ENCODE data around the gene SLIT3. TPM values are rescaled to one million over a fixed set of nuclear protein-coding genes. Genes with fewer than 3 reads are reported as not detected.

SLIT3 gene
- total and polyA plus RNA-seq, 9 of the 15 experiments (the other 6 are each of a cell fraction or from before 2014, with no cell fraction given) = 0.01 to 0.04 TPM; not detected in 7

DNA sequence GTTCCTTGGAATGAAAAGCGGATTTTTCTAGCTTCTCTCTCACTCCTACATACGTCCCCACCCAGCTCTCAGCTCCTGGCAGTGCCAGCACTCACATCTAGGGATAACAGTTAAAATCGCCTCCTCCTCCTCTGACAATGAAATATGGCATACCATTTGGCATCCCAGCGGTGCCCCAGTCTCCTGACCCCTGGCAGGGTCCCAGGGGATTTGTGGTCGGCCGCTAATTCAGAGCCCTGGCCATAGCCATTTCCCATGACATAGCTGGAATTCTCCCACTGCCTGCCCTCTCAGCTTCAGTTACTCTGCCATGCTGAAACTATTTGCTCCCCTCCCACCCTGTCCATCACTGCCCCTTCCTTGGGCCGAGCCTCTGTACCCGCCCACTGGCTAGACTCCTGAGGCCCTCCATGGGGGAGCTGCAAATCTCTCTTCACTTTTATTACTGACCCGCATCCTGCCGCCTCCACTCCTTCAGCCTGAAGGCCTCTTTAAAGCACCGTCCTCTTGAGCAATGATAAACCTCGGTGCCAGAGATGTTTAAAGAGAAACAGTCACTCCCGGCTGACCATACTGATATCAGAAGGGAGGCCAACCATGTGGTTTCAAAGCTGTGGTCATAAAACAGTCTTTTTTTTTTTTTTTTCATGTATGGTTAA, 139.8 kb downstream of the SLIT3 start:
- Histone ChIP-seq H3K9ac (ENCODE audit: insufficient read depth in 1 of 2, low read depth in 2 of 2, low read length in 2 of 2) (no peak overlapping the region), H3K4me1 (replicated peaks in 1 of 2; ENCODE audit: control insufficient read depth in 2 of 2, insufficient read depth in 2 of 2, low read length in 2 of 2) (no peaks in the 10 kb centered on the region), H3K79me2 (ENCODE audit: control insufficient read depth, insufficient read depth, low read length) (no peaks in the 10 kb centered on the region), H2AFZ (ENCODE audit: low read depth, low read length) (no peak overlapping the region), H3K27ac (ENCODE audit: extremely low read depth, low read depth, low read length) (no peak overlapping the region), H3K9me1 (ENCODE audit: control insufficient read depth, insufficient read depth, low read length) (no peaks in the 10 kb centered on the region), H3K4me2 (ENCODE audit: insufficient read depth, low read length) (no peak overlapping the region), H3K27me3 (ENCODE audit: control insufficient read depth in 2 of 2, insufficient read depth in 2 of 2, low read length in 2 of 2) (peaks cover 2 to 18% of the 10 kb centered on the region in 2 experiments; a peak in 3 of 5 replicates), H3K9me3 (replicated peaks; ENCODE audit: control insufficient read depth, insufficient read depth, low read depth, low read length) (no peaks in the 10 kb centered on the region), H4K20me1 (replicated peaks; ENCODE audit: control insufficient read depth, insufficient read depth, low read length) (no peaks in the 10 kb centered on the region), H3K36me3 (ENCODE audit: control insufficient read depth, insufficient read depth, low read length) (no peaks in the 10 kb centered on the region), H3K4me3 (no peak overlapping the region)
- ChIA-PET POLR2A (interaction anchor here (0.6 kb wide), 1 partner anchor 10 kb away, joined by 3 read pairs; no protein-coding TSS in a partner anchor), CTCF (ENCODE audit: low intra/inter-chr PET ratio) (no interaction called here)
- intact Hi-C loops (cut with micrococcal nuclease) (no loop called here), in situ Hi-C loops (cut with MboI) (no loop called here)
- WGBS (ENCODE audit: insufficient coverage, low coverage, missing lambda C conversion rate) = under 1% methylated on average over 13 of the region's 13 CpGs
- no peak for ATAC-seq
- DNase-seq (ENCODE audit: extremely low read depth in 1 of 4, low spot score in 3 of 4) = no peak
- FAIRE-seq = no peak
- no peak for TF ChIP-seq ZNF232 (CRISPR knock-in tag; IDR thresholded peaks at IDR 0.05)
- TF ChIP-seq ZNF134 (CRISPR knock-in tag; conservative IDR thresholded peaks at IDR 0.05) = no peak
- TF ChIP-seq, protein P1, sequence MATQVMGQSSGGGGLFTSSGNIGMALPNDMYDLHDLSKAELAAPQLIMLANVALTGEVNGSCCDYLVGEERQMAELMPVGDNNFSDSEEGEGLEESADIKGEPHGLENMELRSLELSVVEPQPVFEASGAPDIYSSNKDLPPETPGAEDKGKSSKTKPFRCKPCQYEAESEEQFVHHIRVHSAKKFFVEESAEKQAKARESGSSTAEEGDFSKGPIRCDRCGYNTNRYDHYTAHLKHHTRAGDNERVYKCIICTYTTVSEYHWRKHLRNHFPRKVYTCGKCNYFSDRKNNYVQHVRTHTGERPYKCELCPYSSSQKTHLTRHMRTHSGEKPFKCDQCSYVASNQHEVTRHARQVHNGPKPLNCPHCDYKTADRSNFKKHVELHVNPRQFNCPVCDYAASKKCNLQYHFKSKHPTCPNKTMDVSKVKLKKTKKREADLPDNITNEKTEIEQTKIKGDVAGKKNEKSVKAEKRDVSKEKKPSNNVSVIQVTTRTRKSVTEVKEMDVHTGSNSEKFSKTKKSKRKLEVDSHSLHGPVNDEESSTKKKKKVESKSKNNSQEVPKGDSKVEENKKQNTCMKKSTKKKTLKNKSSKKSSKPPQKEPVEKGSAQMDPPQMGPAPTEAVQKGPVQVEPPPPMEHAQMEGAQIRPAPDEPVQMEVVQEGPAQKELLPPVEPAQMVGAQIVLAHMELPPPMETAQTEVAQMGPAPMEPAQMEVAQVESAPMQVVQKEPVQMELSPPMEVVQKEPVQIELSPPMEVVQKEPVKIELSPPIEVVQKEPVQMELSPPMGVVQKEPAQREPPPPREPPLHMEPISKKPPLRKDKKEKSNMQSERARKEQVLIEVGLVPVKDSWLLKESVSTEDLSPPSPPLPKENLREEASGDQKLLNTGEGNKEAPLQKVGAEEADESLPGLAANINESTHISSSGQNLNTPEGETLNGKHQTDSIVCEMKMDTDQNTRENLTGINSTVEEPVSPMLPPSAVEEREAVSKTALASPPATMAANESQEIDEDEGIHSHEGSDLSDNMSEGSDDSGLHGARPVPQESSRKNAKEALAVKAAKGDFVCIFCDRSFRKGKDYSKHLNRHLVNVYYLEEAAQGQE (IDR thresholded peaks at IDR 0.05; ENCODE audit: borderline replicate concordance) = no peak
- TF ChIP-seq, protein P1 (CRISPR knock-in tag; IDR thresholded peaks at IDR 0.05; ENCODE audit: low read depth) = no peak
- no peak for TF ChIP-seq ATF1 (CRISPR knock-in tag; IDR thresholded peaks at IDR 0.05)
- TF ChIP-seq ATF1 (tag; IDR thresholded peaks at IDR 0.05) = no peak
- no peak for TF ChIP-seq MAFK (IDR thresholded peaks at IDR 0.05; ENCODE audit: low read length)
- TF ChIP-seq, protein P2, sequence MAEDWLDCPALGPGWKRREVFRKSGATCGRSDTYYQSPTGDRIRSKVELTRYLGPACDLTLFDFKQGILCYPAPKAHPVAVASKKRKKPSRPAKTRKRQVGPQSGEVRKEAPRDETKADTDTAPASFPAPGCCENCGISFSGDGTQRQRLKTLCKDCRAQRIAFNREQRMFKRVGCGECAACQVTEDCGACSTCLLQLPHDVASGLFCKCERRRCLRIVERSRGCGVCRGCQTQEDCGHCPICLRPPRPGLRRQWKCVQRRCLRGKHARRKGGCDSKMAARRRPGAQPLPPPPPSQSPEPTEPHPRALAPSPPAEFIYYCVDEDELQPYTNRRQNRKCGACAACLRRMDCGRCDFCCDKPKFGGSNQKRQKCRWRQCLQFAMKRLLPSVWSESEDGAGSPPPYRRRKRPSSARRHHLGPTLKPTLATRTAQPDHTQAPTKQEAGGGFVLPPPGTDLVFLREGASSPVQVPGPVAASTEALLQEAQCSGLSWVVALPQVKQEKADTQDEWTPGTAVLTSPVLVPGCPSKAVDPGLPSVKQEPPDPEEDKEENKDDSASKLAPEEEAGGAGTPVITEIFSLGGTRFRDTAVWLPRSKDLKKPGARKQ (CRISPR knock-in tag; IDR thresholded peaks at IDR 0.05) = no peak
- TF ChIP-seq PHF20 (IDR thresholded peaks at IDR 0.05; ENCODE audit: partially characterized antibody) = no peak
- TF ChIP-seq, protein P3, sequence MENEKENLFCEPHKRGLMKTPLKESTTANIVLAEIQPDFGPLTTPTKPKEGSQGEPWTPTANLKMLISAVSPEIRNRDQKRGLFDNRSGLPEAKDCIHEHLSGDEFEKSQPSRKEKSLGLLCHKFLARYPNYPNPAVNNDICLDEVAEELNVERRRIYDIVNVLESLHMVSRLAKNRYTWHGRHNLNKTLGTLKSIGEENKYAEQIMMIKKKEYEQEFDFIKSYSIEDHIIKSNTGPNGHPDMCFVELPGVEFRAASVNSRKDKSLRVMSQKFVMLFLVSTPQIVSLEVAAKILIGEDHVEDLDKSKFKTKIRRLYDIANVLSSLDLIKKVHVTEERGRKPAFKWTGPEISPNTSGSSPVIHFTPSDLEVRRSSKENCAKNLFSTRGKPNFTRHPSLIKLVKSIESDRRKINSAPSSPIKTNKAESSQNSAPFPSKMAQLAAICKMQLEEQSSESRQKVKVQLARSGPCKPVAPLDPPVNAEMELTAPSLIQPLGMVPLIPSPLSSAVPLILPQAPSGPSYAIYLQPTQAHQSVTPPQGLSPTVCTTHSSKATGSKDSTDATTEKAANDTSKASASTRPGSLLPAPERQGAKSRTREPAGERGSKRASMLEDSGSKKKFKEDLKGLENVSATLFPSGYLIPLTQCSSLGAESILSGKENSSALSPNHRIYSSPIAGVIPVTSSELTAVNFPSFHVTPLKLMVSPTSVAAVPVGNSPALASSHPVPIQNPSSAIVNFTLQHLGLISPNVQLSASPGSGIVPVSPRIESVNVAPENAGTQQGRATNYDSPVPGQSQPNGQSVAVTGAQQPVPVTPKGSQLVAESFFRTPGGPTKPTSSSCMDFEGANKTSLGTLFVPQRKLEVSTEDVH (IDR thresholded peaks at IDR 0.05; ENCODE audit: low read depth, partially characterized antibody) = no peak
- TF ChIP-seq KLF6 (CRISPR knock-in tag; IDR thresholded peaks at IDR 0.05; ENCODE audit: borderline replicate concordance) = no peak
- no TSS peak for BruUV-seq (replicated peaks)
